ENCODE results near the gene LAIR1.
"Not testable (repeated sequence)": the region's sequence is repeated elsewhere in the genome, so short reads cannot be mapped to it uniquely, and the experiment has no call there.

Gene LAIR1

GRCh38 chr19:54364775-54365257, at the start of gene LAIR1:
Gene LAIR1, minus strand, starts transcription at chr19:54364931. Its CDS starts 127 bp downstream, at chr19:54364804.
- DNase-seq (ENCODE audit: low read depth): no peak

- DNase-seq (ENCODE audit: low read depth): no peak
Observed at GRCh38 chr19:54414156-54414555, 49.4 kb upstream of the LAIR1 start.

GRCh38 chr19:54412877-54413276, 48.1 kb upstream of the LAIR1 start:
- DNase-seq (ENCODE audit: low read depth): no peak

- DNase-seq (ENCODE audit: low read depth): no peak
Observed at GRCh38 chr19:54411033-54411432, 46.3 kb upstream of the LAIR1 start.

GRCh38 chr19:54408456-54409026, 43.8 kb upstream of the LAIR1 start:
- DNase-seq (ENCODE audit: low read depth): no peak

GRCh38 chr19:54407780-54408179, 43.0 kb upstream of the LAIR1 start:
- no peak for DNase-seq (ENCODE audit: low read depth)

- DNase-seq (ENCODE audit: low read depth): no peak
Observed at GRCh38 chr19:54405628-54406027, 40.9 kb upstream of the LAIR1 start.

GRCh38 chr19:54403054-54403453, 38.3 kb upstream of the LAIR1 start:
- no peak for DNase-seq (ENCODE audit: low read depth)

GRCh38 chr19:54400913-54401312, 36.2 kb upstream of the LAIR1 start:
- DNase-seq (ENCODE audit: low read depth): no peak

- no peak for DNase-seq (ENCODE audit: low read depth)
Observed at GRCh38 chr19:54399189-54399588, 34.5 kb upstream of the LAIR1 start.

GRCh38 chr19:54395685-54396084, 31.0 kb upstream of the LAIR1 start:
- DNase-seq (ENCODE audit: low read depth): no peak

- DNase-seq (ENCODE audit: low read depth): no peak
Observed at GRCh38 chr19:54393381-54393780, 28.6 kb upstream of the LAIR1 start.

GRCh38 chr19:54392105-54392504, 27.4 kb upstream of the LAIR1 start:
- DNase-seq (ENCODE audit: low read depth): no peak

- no peak for DNase-seq (ENCODE audit: low read depth)
Observed at GRCh38 chr19:54391589-54392061, 26.9 kb upstream of the LAIR1 start.

- DNase-seq (ENCODE audit: low read depth): peak; percentile 23
Observed at GRCh38 chr19:54390942-54391577, 26.3 kb upstream of the LAIR1 start.

- DNase-seq (ENCODE audit: low read depth): no peak
Observed at GRCh38 chr19:54389553-54389952, 24.8 kb upstream of the LAIR1 start.

GRCh38 chr19:54388802-54389139, 24.0 kb upstream of the LAIR1 start:
- no peak for DNase-seq (ENCODE audit: low read depth)

GRCh38 chr19:54387991-54388801, 23.5 kb upstream of the LAIR1 start:
- DNase-seq (ENCODE audit: low read depth): no peak

- no peak for DNase-seq (ENCODE audit: low read depth)
Observed at GRCh38 chr19:54383330-54383729, 18.6 kb upstream of the LAIR1 start.

GRCh38 chr19:54382041-54382440, 17.3 kb upstream of the LAIR1 start:
- not testable (repeated sequence) for DNase-seq (ENCODE audit: low read depth)

- DNase-seq (ENCODE audit: low read depth): no peak
Observed at GRCh38 chr19:54380897-54381296, 16.2 kb upstream of the LAIR1 start.

- DNase-seq (ENCODE audit: low read depth): no peak
Observed at GRCh38 chr19:54379187-54379678, 14.5 kb upstream of the LAIR1 start.
